ENCODE measurements around the gene DCAF12L2.

DNA sequence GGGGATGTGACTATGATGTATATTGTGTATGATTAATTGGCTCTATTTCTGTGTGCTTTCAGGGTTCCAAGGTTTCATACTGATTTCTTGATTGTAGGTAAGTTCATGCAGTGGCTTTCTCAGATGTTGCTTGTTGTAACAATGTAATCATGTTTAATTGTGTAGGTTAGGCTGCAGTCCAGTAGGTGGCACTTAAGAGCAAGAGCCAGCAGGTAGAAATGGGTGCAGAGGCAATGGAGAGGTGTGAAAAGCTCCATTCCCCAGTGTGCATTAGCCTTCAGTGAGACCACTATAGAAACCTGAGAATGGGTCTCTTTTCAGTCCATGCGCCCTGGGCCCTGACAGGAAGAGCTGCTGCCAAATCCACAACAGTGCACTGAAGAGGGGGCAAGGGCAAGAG, 28.2 kb downstream of the DCAF12L2 start:
- TF ChIP-seq CTCF (IDR thresholded peaks at IDR 0.05) (no peak), EZH2 (IDR thresholded peaks at IDR 0.05; ENCODE audit: borderline replicate concordance, insufficient read depth, low read depth, low read length, poor library complexity, severe bottlenecking) (no peak)
